CD14-positive monocyte (primary cell): Measurements from ENCODE around the gene LRRC4C. TPM values are rescaled to one million over a fixed set of nuclear protein-coding genes. Genes with fewer than 3 reads are reported as not detected.

Experiments used
- DNase-seq, 3 donors: peaks; one replicate each; pipeline ENCODE4 v3.0.0-alpha.2; 2011 to 2022
- H2AFZ ChIP-seq: 2 replicates; pipeline ENCODE4 v1.6.0; 2012; ENCODE audit warnings: mild to moderate bottlenecking, low read depth, low read length, inconsistent platforms; ENCODE audit not compliant: insufficient read depth, poor library complexity, severe bottlenecking
- H3K27ac ChIP-seq, 2 donors: 1 replicate in 1 of 2; 2 replicates in 1 of 2; pipeline ENCODE4 v1.5.1; 2012 to 2013; ENCODE audit warnings: low read length in 2 of 2, control low read depth in 1 of 2, inconsistent platforms in 1 of 2, low read depth in 1 of 2, mild to moderate bottlenecking in 1 of 2
- H3K27me3 ChIP-seq, 2 donors: one replicate each; pipeline versions ENCODE4 v1.6.0 to v1.6.1; 2011 to 2013; ENCODE audit warnings: low read length in 2 of 2; ENCODE audit not compliant: control insufficient read depth in 2 of 2, insufficient read depth in 2 of 2
- H3K36me3 ChIP-seq, 2 donors: replicated peaks in 1 of 2; 1 replicate in 1 of 2; 2 replicates in 1 of 2; pipeline versions ENCODE4 v1.5.1 to v1.6.1; 2012 to 2013; ENCODE audit warnings: low read length in 2 of 2, control low read depth in 1 of 2, inconsistent platforms in 1 of 2, mild to moderate bottlenecking in 1 of 2; ENCODE audit not compliant: insufficient read depth in 2 of 2, control insufficient read depth in 1 of 2
- H3K4me1 ChIP-seq, 2 donors: 1 replicate in 1 of 2; 2 replicates in 1 of 2; pipeline versions ENCODE4 v1.5.1 to v1.6.1; 2012 to 2013; ENCODE audit warnings: low read length in 2 of 2, control low read depth in 1 of 2, inconsistent platforms in 1 of 2, mild to moderate bottlenecking in 1 of 2, moderate library complexity in 1 of 2; ENCODE audit not compliant: insufficient read depth in 2 of 2, control insufficient read depth in 1 of 2
- H3K4me2 ChIP-seq: replicated peaks from 2 replicates; pipeline ENCODE3; 2012; ENCODE audit warnings: low read length, moderate library complexity, mild to moderate bottlenecking; ENCODE audit not compliant: poor library complexity, severe bottlenecking; ENCODE audit errors: extremely low read depth
- H3K4me3 ChIP-seq, 3 experiments: fragments of 200-600 bp in 1 of 3; sonication (generic) in 1 of 3; replicated peaks in 1 of 3; 1 replicate in 2 of 3; 2 replicates in 1 of 3; pipeline ENCODE4 v1.5.1; 2011 to 2013; ENCODE audit warnings: low read length in 3 of 3, mild to moderate bottlenecking in 3 of 3, control low read depth in 2 of 3, low read depth in 2 of 3, inconsistent platforms in 1 of 3, moderate library complexity in 1 of 3
- H3K79me2 ChIP-seq: 2 replicates; pipeline ENCODE4 v1.6.0; 2012; ENCODE audit warnings: mild to moderate bottlenecking, control low read depth, inconsistent platforms, low read length, moderate library complexity; ENCODE audit not compliant: insufficient read depth
- H3K9ac ChIP-seq: 2 replicates; pipeline ENCODE4 v1.6.0; 2017; ENCODE audit warnings: low read length, mild to moderate bottlenecking; ENCODE audit not compliant: insufficient read depth, poor library complexity, severe bottlenecking
- H3K9me3 ChIP-seq, 2 donors: replicated peaks in 1 of 2; 1 replicate in 1 of 2; 2 replicates in 1 of 2; pipeline versions ENCODE4 v1.5.1 to v1.6.1; 2012 to 2013; ENCODE audit warnings: low read length in 2 of 2, control low read depth in 1 of 2; ENCODE audit not compliant: control insufficient read depth in 1 of 2, insufficient read depth in 1 of 2
- H4K20me1 ChIP-seq: 2 replicates; pipeline ENCODE4 v1.6.0; 2012; ENCODE audit warnings: mild to moderate bottlenecking, low read length, control low read depth, moderate library complexity; ENCODE audit not compliant: insufficient read depth
- H3K27ac Mint-ChIP-seq, 7 donors: one replicate each; pipeline ENCODE4 v1.8.0; 2020; ENCODE audit warnings: mild to moderate bottlenecking in 7 of 7, mixed read lengths in 7 of 7, moderate library complexity in 6 of 7, inconsistent platforms in 2 of 7
- H3K27me3 Mint-ChIP-seq, 3 donors: one replicate each; pipeline ENCODE4 v1.8.0; 2021 to 2022; ENCODE audit warnings: low read depth in 3 of 3, mild to moderate bottlenecking in 3 of 3, mixed read lengths in 3 of 3, moderate library complexity in 3 of 3, inconsistent platforms in 1 of 3
- H3K36me3 Mint-ChIP-seq, 2 donors: one replicate each; pipeline ENCODE4 v1.8.0; 2020; ENCODE audit warnings: mixed read lengths in 2 of 2, inconsistent platforms in 1 of 2, mild to moderate bottlenecking in 1 of 2
- H3K4me1 Mint-ChIP-seq: one replicate; pipeline ENCODE4 v1.8.0; 2020; ENCODE audit warnings: mild to moderate bottlenecking, mixed read lengths
- H3K4me3 Mint-ChIP-seq, 2 donors: one replicate each; pipeline ENCODE4 v1.8.0; 2020; ENCODE audit warnings: mild to moderate bottlenecking in 2 of 2, mixed read lengths in 2 of 2, moderate library complexity in 1 of 2
- H3K9me3 Mint-ChIP-seq, 7 donors: one replicate each; pipeline ENCODE4 v1.8.0; 2020 to 2022; ENCODE audit warnings: mixed read lengths in 7 of 7, mild to moderate bottlenecking in 6 of 7, moderate library complexity in 6 of 7, inconsistent platforms in 2 of 7
- CTCF ChIP-seq: fragments of 200-600 bp; IDR thresholded peaks from one replicate; pipeline ENCODE4 v1.8.0; 2022; ENCODE audit warnings: antibody characterized with exemption, mild to moderate bottlenecking
- WGBS: methylation state at CpG from one replicate; pipeline ENCODE4 v1.1.5; 2013; ENCODE audit warnings: missing lambda C conversion rate; ENCODE audit not compliant: insufficient coverage; 5-methylcytosine and 5-hydroxymethylcytosine counted together
- intact Hi-C, 2 donors: fragments of 100-400 bp; cut with micrococcal nuclease; formaldehyde crosslinking; loops; one replicate each; pipeline versions ENCODE4 v1.15.0 to v1.15.1; 2023
- polyA plus RNA-seq, 3 donors: library from polyadenylated mRNA; depleted of rRNA in 1 of 3; unstranded in 2 of 3; stranded (reverse) in 1 of 3; fragments of 300-500 nt in 2 of 3; fragments of >200 nt in 1 of 3; fragmentation: Illumina TruSeq in 2 of 3; gene quantifications; 1 replicate in 2 of 3; 2 replicates in 1 of 3; pipeline ENCODE4 v1.2.3, GENCODE V29; 2012 to 2021

The LRRC4C gene
- polyA plus RNA-seq, 3 donors: not detected

- no peaks in the 10 kb centered on the region for H4K20me1 ChIP-seq
- H3K27ac ChIP-seq: no peak overlapping the region
- intact Hi-C loops: no loop called here
- H3K4me2 ChIP-seq: no peak overlapping the region
- H3K79me2 ChIP-seq: no peaks in the 10 kb centered on the region
- H3K4me1 ChIP-seq: no peaks in the 10 kb centered on the region
- Mint-ChIP-seq H3K4me1 (no peaks in the 10 kb centered on the region), H3K27ac (no peak overlapping the region), H3K36me3 (no peaks in the 10 kb centered on the region), H3K27me3 (no peaks in the 10 kb centered on the region), H3K4me3 (no peak overlapping the region), H3K9me3 (peaks cover 0 to 5% (median 0%) of the 10 kb centered on the region in 7 donors)
- no peak for TF ChIP-seq CTCF
- H3K27me3 ChIP-seq: no peaks in the 10 kb centered on the region
- H3K9ac ChIP-seq: no peak overlapping the region
- H2AFZ ChIP-seq: no peak overlapping the region
- H3K4me3 ChIP-seq: no peak overlapping the region
- no peak for DNase-seq
- H3K36me3 ChIP-seq: no peaks in the 10 kb centered on the region
- H3K9me3 ChIP-seq: no peaks in the 10 kb centered on the region
Observed at GRCh38 chr11:41446566-41446965, 12.9 kb downstream of the LRRC4C start.

GRCh38 chr11:41446107-41446506, 13.3 kb downstream of the LRRC4C start:
- Histone ChIP-seq H3K36me3 (no peaks in the 10 kb centered on the region), H3K79me2 (no peaks in the 10 kb centered on the region), H2AFZ (no peak overlapping the region), H3K4me3 (no peak overlapping the region), H3K27me3 (no peaks in the 10 kb centered on the region), H3K9ac (no peak overlapping the region), H3K9me3 (no peaks in the 10 kb centered on the region), H3K4me1 (no peaks in the 10 kb centered on the region), H3K27ac (no peak overlapping the region), H4K20me1 (no peaks in the 10 kb centered on the region), H3K4me2 (no peak overlapping the region)
- H3K27ac Mint-ChIP-seq: no peak overlapping the region
- H3K36me3 Mint-ChIP-seq: no peaks in the 10 kb centered on the region
- peaks cover 0 to 5% (median 0%) of the 10 kb centered on the region in 7 donors for H3K9me3 Mint-ChIP-seq
- no peaks in the 10 kb centered on the region for H3K27me3 Mint-ChIP-seq
- TF ChIP-seq CTCF: no peak
- DNase-seq: no peak
- intact Hi-C loops: no loop called here
- H3K4me3 Mint-ChIP-seq: no peak overlapping the region
- no CpG with 5 or more reads among the region's 2 CpGs for WGBS
- H3K4me1 Mint-ChIP-seq: no peaks in the 10 kb centered on the region
